ENCODE measurements around the gene NEK7.

The NEK7 gene

DNA sequence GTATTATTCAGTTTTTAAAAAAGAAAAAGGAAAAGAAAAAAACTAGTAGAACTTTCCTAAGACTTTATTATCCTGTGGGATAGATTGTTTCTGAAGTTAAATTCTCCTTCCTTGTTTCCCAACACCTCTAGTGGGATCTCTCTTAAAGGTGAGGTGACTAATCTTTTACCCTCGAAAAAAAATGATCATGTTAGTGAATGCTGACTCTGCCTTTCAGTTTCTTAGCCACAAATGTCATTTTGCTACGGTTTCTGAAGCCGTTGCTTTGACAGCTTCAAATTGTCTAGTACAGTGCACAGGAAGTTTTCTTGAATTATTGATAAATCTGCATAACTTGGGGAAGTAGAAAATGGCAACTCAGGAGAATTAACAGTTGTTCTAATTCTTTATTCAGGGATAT is 13.0 kb upstream of the NEK7 start:
- no peak for DNase-seq (ENCODE audit: low read depth in 2 of 2)

DNA sequence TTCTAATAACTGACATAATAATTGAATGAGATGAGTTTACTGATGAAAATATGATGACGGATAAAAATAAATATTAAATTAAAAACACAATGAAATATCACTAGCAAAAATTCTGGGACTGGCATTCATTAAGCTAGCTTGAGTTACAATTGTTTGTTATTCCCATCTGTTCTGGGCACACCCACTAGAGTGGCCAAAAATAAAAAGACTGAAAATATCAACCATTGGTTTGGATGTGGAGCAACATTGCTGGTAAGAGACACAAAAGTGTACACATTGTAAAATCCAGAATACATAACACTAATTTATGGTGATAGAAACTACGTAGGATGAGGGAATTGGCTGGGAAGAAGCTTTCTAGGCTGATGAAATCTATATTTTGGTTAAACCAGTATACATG is 9.6 kb upstream of the NEK7 start:
- DNase-seq (ENCODE audit: low read depth in 2 of 2), result no peak

DNA sequence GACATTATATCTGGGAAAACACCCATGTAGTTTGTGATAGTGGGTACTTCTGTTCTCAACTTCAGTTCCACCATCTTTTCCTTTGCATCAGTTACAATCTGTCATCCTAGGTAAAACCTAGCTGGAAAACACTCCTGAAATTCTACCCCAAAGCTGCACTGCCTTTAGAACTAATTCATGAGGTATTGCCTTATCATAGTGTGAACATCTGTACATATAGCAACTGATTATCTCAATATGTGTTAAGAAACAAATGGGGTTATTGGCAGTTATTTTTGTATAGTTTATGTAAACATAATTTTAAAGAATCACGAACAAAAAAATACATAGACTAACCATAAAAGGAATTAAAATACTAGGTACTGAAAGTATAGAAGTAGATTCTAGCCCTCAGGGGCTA is 6.4 kb upstream of the NEK7 start:
- no peak for DNase-seq (ENCODE audit: low read depth in 2 of 2)

DNA sequence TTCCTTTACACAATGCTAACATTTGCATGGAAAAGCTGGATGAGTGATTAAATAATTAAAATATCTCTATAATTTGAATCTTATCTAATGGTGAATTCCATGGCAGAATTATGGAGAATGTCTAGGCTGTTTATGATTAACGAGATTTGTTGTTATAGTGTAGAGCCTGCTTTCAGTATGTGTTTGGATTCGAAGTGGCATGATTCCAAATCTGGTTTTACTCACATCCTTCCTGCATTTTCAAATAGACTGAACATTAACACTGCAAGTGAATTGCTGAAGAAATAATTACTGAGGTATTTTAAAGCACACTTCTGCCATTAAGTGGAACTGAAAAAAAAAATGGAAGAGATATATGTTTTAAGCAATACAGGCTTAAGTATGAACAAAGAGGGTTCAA is 5.1 kb upstream of the NEK7 start:
- DNase-seq (ENCODE audit: low read depth in 2 of 2), result no peak

- DNase-seq (ENCODE audit: low read depth in 2 of 2), result no peak
Measured at GRCh38 chr1:198153103-198153502, 3.7 kb upstream of the NEK7 start.

DNA sequence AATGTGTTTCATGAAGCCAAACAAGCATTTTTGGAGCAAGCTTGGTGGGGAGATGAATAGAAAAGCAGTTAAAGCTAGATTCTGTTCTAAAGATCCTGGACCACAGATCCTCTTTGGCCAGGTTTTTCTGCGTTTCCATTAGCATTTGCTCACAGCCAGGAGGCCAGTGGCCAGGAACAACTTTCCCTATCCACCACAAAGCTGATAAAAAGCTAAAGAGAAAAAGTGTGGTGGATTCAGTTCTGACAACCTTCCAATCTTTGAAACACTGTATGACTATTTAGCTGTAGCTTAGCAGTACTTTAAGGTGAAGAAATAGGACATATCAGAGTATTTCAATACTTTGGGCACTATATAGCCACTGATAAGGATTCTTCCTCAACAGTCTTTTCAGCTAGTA is 3.0 kb upstream of the NEK7 start:
- no peak for DNase-seq (ENCODE audit: low read depth in 2 of 2)

DNA sequence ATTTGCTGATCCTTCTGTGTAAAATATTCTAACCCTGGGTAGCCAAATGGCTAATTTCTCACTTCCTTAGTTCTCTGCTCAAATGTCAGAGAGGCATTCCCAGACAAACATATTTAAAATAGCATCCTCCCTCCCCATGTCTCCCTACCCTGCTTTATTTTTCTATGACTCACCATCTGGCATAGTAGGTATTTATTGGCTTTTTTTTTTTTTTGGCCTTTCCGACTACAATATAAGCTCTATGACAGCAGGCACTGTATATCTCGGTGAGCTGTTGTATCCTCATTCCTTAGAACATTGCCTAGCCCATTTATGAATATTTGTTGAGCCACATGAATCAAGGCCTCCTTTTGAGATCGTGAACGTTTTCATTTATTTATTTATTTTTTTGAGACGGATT is 1.5 kb upstream of the NEK7 start:
- no peak for DNase-seq (ENCODE audit: low read depth in 2 of 2)

DNA sequence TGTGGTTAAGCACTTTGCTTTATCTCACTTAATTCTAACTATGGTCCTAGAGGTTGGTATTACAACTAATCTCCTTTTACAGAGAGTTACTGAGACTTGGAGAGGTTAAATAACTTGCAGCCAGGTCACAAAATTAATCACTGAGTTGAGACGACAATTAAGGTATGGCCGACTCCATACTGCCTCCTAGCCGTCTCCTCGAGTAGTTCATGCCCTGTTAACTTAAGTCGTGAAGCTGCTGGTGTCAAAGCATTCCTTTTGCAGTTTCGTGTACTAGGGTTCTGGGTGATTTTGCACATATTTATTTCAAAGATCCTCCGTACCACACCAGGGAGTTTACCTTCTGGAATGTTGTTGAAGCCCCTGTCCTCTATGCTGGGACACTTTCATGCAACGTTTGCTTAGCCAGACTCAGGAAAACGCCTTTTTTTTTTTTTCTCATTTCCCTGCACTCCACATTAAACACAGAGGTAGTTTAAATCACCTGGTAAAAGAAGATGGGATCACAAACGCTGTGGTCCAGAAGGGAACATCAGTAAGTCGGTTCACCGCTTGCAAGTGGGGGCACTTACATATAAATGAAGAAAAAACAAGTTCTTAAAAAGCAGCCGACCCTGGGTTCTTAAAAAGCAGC is 570 bp upstream of the NEK7 start:
- DNase-seq (ENCODE audit: low read depth in 2 of 2), result peak; percentile 52 to 65

DNA sequence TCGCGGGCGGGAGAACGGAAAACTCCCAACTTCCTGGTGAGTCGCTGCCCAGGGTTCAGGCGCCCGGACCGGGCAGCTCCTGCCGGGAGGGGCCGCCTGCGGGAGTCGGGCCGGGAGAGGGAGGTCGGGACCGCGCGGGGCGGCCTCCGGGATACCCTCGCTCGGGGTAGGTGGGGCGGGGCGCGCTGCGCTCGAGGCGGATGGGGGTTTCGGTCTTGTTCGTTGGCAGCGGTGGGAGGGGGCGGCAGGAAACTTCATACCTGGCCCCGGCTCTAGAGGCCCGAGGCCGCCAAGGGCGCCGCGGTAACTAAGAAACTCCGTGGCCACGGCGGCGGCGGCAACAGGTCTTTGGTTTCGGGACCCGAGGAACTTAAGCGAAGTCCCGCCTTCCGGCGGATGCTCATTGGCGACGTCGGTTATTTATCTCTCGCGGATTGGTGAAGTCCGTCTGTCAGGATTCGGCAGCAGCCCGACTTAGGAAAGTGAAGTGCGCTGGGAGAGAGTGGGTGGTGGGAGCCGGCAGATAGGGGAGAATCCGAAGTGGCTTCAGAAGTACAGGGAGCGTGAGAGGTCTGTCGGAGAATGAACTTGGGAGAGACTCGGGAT is 546 bp downstream of the NEK7 start:
- peak; percentile 72 to 76 for DNase-seq (ENCODE audit: low read depth in 2 of 2)

DNA sequence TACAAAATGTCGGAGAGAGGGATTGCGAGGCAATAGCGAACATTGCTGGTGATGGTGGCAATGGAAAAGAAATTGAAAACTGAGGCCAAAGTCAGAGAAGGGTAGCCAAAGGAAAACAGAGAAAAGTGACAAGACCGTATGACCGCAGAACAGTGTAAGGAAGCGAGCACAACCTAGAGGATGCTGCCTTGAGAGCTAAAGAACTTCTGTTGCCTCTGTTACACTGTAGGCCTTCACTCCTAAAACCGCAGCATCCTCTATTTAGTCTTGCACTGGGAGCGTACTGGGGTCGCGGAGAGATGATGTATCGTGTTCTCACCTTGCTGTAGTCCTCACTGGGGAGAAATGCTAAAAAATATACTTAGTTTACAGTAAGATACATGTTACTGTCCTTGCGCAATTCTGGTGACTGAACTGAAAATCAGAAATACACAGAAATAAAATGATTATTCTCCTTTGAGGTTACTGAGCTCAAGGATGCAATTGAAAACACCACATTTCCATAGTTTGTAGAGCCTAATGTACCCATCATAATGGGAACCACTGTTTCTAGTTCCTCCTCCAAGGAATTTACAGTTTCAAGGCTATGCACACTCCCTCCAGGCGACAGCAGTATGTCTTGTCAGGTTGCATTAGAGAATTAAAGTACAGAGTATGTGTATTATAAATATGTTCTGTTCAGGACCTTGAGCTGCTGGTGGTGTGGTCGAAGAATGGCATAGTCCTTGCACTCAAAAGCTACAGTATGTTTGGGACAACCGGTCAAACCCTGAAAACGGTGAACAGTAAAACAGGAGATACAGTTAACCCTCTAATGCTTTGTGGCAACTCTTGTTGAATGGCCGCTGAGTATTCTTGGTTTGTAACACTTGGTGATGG is 1.3 kb downstream of the NEK7 start:
- no peak for DNase-seq (ENCODE audit: low read depth in 2 of 2)

DNA sequence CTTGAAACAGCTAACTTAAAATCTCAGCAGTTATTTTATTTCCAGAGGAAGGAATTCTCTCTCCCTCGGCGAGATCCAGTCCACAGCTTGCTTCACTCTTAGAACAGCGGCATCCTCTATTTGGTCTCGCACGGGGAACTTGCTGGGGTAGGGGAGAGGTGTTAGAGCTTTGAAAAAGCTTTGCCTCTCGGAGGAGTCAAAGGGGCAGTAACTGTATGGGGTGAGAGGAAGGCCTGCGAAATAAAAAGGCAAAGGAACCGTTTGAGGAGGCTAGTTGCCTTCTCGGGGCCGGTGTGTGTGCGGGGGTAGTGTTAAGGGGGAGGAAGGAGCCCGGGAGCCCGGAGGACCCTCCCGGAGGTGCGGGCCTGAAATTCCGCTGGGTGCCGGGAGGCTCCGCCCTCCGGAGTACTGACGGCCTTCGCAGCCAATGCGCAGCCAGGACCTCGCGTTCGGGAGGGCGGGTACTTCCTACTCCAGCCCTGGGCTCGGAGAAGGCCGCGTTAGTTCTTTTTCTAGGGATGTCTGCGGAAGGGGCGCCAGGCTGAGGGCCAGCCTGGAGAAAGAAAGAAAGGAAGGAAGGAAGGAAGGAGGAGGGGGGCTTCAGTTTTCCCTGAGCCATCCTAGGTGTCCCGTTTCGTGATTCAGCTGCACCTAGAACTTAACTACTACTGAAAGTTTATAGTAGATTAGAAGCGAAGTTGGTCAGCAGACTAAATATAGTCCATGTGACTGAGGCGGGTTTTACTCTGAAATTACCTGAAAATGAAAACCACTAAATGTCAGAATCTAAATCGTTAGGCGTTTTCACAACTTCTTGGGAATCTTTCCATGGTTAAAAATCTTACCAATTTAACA is 2.2 kb downstream of the NEK7 start:
- peak; percentile 71 to 83 for DNase-seq (ENCODE audit: low read depth in 2 of 2)

- no peak for DNase-seq (ENCODE audit: low read depth in 2 of 2)
Measured at GRCh38 chr1:198160222-198160621, 3.4 kb downstream of the NEK7 start.

GRCh38 chr1:198160946-198161614 is 4.3 kb downstream of the NEK7 start:
- no peak for DNase-seq (ENCODE audit: low read depth in 2 of 2)

- DNase-seq (ENCODE audit: low read depth in 2 of 2), result no peak
Measured at GRCh38 chr1:198161718-198162090, 4.9 kb downstream of the NEK7 start.

- no peak for DNase-seq (ENCODE audit: low read depth in 2 of 2)
Measured at GRCh38 chr1:198162091-198162767, 5.4 kb downstream of the NEK7 start.

DNA sequence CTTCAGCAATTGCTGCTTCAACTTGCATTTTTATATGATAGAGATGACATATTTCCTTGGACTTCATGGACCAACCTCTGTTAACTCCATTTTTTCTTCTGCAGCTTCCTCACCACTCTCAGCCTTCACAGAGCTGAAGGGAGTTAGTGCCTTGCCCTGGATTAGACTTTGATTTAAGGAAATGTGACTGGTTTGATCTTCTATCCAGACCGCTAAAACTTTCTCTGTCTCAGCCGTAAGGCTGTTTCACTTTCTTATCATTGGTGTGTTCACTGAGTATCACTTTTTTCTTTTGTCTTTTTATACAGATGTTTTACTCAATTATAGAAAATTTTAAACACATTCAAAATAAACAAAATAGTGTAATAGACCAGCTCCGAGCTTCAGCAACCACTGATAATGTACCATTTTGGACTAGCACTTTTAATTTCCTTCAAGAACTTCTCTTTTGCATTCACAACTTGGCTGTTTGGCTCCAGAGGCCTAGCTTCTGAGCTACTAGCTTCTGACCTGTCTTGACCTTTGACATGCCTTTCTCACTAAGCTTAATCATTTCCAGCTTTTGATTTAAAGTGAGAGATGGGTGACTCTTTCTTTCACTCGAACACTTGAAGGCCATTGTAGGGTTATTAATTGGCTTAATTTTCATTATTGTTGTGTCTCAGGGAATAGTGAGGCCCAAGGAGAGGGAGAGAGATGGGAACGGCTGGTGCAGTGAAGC is 9.3 kb downstream of the NEK7 start:
- DNase-seq (ENCODE audit: low read depth in 2 of 2), result no peak

GRCh38 chr1:198166900-198167299 is 10.1 kb downstream of the NEK7 start:
- no peak for DNase-seq (ENCODE audit: low read depth in 2 of 2)

DNA sequence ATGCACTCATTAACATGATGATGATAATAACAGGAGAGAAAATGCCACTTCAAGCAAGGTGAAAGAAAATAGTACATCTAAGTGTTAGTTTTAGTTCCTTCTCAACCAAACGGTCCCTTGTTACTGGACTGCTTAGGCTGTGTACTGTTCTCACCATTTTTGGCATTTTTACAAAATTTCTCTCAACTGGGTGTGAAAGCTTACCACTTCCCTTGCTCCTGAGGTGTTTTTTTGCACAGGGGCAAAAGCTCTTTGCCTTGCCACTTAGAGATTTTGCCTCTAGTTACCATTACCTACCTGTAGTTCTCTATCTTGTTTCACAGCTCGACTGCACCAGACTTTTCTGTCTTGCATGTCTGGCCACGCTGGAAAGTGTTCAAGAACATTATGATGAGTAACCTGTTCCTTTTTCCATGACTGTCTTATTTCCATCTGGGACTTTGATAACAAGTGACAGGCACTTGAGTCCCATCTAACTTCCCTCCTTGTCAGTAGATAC is 10.7 kb downstream of the NEK7 start:
- DNase-seq (ENCODE audit: low read depth in 2 of 2), result no peak

- DNase-seq (ENCODE audit: low read depth in 2 of 2), result no peak
Measured at GRCh38 chr1:198168227-198168626, 11.4 kb downstream of the NEK7 start.

- no peak for DNase-seq (ENCODE audit: low read depth in 2 of 2)
Measured at GRCh38 chr1:198169672-198170071, 12.9 kb downstream of the NEK7 start.
